K562 (cell line): ENCODE results near the gene IGFALS. TPM values are rescaled to one million over a fixed set of nuclear protein-coding genes. Genes with fewer than 3 reads are reported as not detected.

Experiments
- ATAC-seq: fragments of 200-7000 bp; cut with Tn5 transposase; 3 replicates; pipeline ENCODE4 v1.9.1; 2020; ENCODE audit warnings: moderate library complexity
- BruUV-seq: library from RNA; stranded (reverse); fragments of 400-500 nt; replicated peaks from 2 replicates; lab custom pipeline; 2021; lab: Mats Ljungman, UMichigan
- CTCF ChIA-PET: fragments of 300-600 bp; formaldehyde crosslinking; extraction: SDS; loops from one replicate; lab custom pipeline; 2021; ENCODE audit warnings: low intra/inter-chr PET ratio; lab: Yijun Ruan, JAX
- POLR2A ChIA-PET: fragments of 300-600, 350-650 bp; sonication (Branson Sonifier 250); formaldehyde crosslinking; extraction: SDS; loops from one replicate; lab custom pipeline; 2021; ENCODE audit warnings: antibody characterized with exemption, inconsistent platforms; lab: Yijun Ruan, JAX
- DNase-seq, 4 experiments: peaks; one replicate each; pipeline versions ENCODE4 v3.0.0 to v3.0.0-alpha.2; 2011 to 2018; ENCODE audit warnings: low spot score in 3 of 4, mixed read lengths in 3 of 4; ENCODE audit errors: extremely low read depth in 1 of 4
- FAIRE-seq: peaks from 2 replicates; lab custom pipeline; 2011; peaks lifted over from hg19 to GRCh38; lab: Jason Lieb, UNC
- H2AFZ ChIP-seq: 2 replicates; pipeline ENCODE4 v1.6.0; 2011; ENCODE audit warnings: low read depth, low read length, control low read depth, inconsistent platforms
- H3K27ac ChIP-seq: fragments of 200-600 bp; 3 replicates; pipeline ENCODE4 v1.8.0; 2011; ENCODE audit warnings: low read depth, mild to moderate bottlenecking, control low read depth, inconsistent platforms, low read length, moderate library complexity, mixed read lengths; ENCODE audit errors: extremely low read depth
- H3K27me3 ChIP-seq, 2 experiments: fragments of 300-600 bp in 1 of 2; 2 replicates in 1 of 2; 3 replicates in 1 of 2; pipeline versions ENCODE4 v1.6.0 to v1.8.0; 2011; ENCODE audit warnings: inconsistent platforms in 2 of 2, low read length in 2 of 2, mild to moderate bottlenecking in 1 of 2, mixed read lengths in 1 of 2, moderate library complexity in 1 of 2; ENCODE audit not compliant: control insufficient read depth in 2 of 2, insufficient read depth in 2 of 2
- H3K36me3 ChIP-seq: fragments of 300-600 bp; 3 replicates; pipeline ENCODE4 v1.8.0; 2011; ENCODE audit warnings: mild to moderate bottlenecking, low read length, inconsistent platforms; ENCODE audit not compliant: control insufficient read depth, insufficient read depth
- H3K4me1 ChIP-seq, 2 experiments: fragments of 200-600 bp in 1 of 2; replicated peaks in 1 of 2; 2 replicates in 1 of 2; 3 replicates in 1 of 2; pipeline versions ENCODE4 v1.5.1 to v1.8.0; 2011; ENCODE audit warnings: inconsistent platforms in 2 of 2, low read length in 2 of 2, mild to moderate bottlenecking in 1 of 2, mixed read lengths in 1 of 2, moderate library complexity in 1 of 2; ENCODE audit not compliant: control insufficient read depth in 2 of 2, insufficient read depth in 2 of 2
- H3K4me2 ChIP-seq: 2 replicates; pipeline ENCODE4 v1.6.1; 2011; ENCODE audit warnings: low read length, control low read depth, inconsistent platforms, mixed read lengths; ENCODE audit not compliant: insufficient read depth
- H3K4me3 ChIP-seq: fragments of 200-600 bp; sonication (generic), shearing (Covaris generic); 2 replicates; pipeline ENCODE4 v1.5.1; 2016; ENCODE audit warnings: control low read depth, inconsistent platforms
- H3K79me2 ChIP-seq: fragments of 200-600 bp; 3 replicates; pipeline ENCODE4 v1.8.0; 2011; ENCODE audit warnings: low read length, inconsistent platforms; ENCODE audit not compliant: control insufficient read depth, insufficient read depth
- H3K9ac ChIP-seq, 2 experiments: 2 replicates each; pipeline versions ENCODE4 v1.6.0 to v1.6.1; 2011; ENCODE audit warnings: low read depth in 2 of 2, low read length in 2 of 2, control low read depth in 1 of 2, inconsistent platforms in 1 of 2, mild to moderate bottlenecking in 1 of 2, mixed read lengths in 1 of 2; ENCODE audit not compliant: insufficient read depth in 1 of 2
- H3K9me1 ChIP-seq: one replicate; pipeline ENCODE4 v1.6.0; 2011; ENCODE audit warnings: inconsistent platforms, mild to moderate bottlenecking, low read length, moderate library complexity; ENCODE audit not compliant: control insufficient read depth, insufficient read depth
- H3K9me3 ChIP-seq: replicated peaks from 2 replicates; pipeline ENCODE4 v1.5.1; 2011; ENCODE audit warnings: low read depth, low read length, inconsistent platforms; ENCODE audit not compliant: control insufficient read depth, insufficient read depth
- H4K20me1 ChIP-seq: replicated peaks from 2 replicates; pipeline ENCODE4 v1.6.1; 2011; ENCODE audit warnings: low read length, inconsistent platforms, mixed read lengths; ENCODE audit not compliant: control insufficient read depth, insufficient read depth
- ATF3 ChIP-seq, 2 experiments: fragments of 450-650 bp in 1 of 2; sonication (generic) in 1 of 2; formaldehyde crosslinking in 1 of 2; IDR thresholded peaks in 1 of 2; conservative IDR thresholded peaks in 1 of 2; 2 replicates each; pipeline versions ENCODE4 v1.6.1 to v1.8.1; 2016 to 2023; ENCODE audit warnings: mild to moderate bottlenecking in 2 of 2, moderate library complexity in 2 of 2, inconsistent platforms in 1 of 2, missing genetic modification reagents in 1 of 2
- BACH1 ChIP-seq: fragments of 200-800 bp; sonication (Bioruptor generic); IDR thresholded peaks from 2 replicates; pipeline ENCODE4 v1.6.1; 2016; ENCODE audit warnings: missing genetic modification characterization, missing compliant biosample characterization
- GTF3C2 ChIP-seq: IDR thresholded peaks from 3 replicates; pipeline ENCODE4 v1.6.1; 2011; ENCODE audit warnings: borderline replicate concordance, mild to moderate bottlenecking, moderate library complexity; ENCODE audit not compliant: insufficient read length; ENCODE audit errors: extremely low read depth
- SREBF1 ChIP-seq: fragments of 150-350 bp; IDR thresholded peaks from 2 replicates; pipeline ENCODE4 v1.6.1; 2014; ENCODE audit warnings: antibody characterized with exemption, low read depth, low read length, borderline replicate concordance
- WGBS: fragments of 100-300 bp; shearing (Covaris generic); methylation state at CpG from one replicate; pipeline ENCODE4 v1.1.6; 2016; ENCODE audit warnings: low coverage, mixed read lengths; ENCODE audit not compliant: insufficient coverage; ENCODE audit errors: missing lambda C conversion rate; 5-methylcytosine and 5-hydroxymethylcytosine counted together
- in situ Hi-C: fragments of 300-500 bp; cut with MboI; formaldehyde crosslinking; loops from 4 replicates; pipeline ENCODE4 v1.15.0; 2018; ENCODE audit warnings: inconsistent platforms, mixed read lengths
- intact Hi-C: fragments of 100-400 bp; cut with micrococcal nuclease; formaldehyde crosslinking; loops from 2 replicates; pipeline ENCODE4 v1.14.2; 2022
- polyA plus RNA-seq, 8 experiments: library from polyadenylated mRNA; depleted of rRNA in 4 of 8; stranded (reverse) in 5 of 8; unstranded in 3 of 8; fragments of >200 nt; fragmentation: Nextera tagmentation in 2 of 8; fragmentation: Illumina TruSeq in 1 of 8; extraction: Ambion mirVana in 2 of 8; extraction: Trizol in 1 of 8; gene quantifications; 2 replicates each; pipeline versions ENCODE4 v1.2.1 to v1.2.3, GENCODE V29; 2011 to 2014; ENCODE audit warnings: inconsistent platforms in 1 of 8, missing spikeins in 1 of 8
- total RNA-seq, 7 experiments: library from RNA; depleted of rRNA in 6 of 7; stranded (reverse); fragments of >200 nt in 6 of 7; fragmentation: Illumina TruSeq in 2 of 7; extraction: Trizol in 2 of 7; gene quantifications; 2 replicates each; pipeline versions ENCODE4 v1.2.1 to v1.2.3, GENCODE V29; 2011 to 2021; ENCODE audit warnings: low replicate concordance in 1 of 7

Gene IGFALS
- total and polyA plus RNA-seq, 9 of the 15 experiments (the other 6 are each of a cell fraction or from before 2014, with no cell fraction given) = not detected

GRCh38 chr16:1791256-1791942, 2.1 kb downstream of the IGFALS start:
- H3K27ac ChIP-seq = no peak overlapping the region
- ChIA-PET CTCF (no interaction called here), POLR2A (interaction anchor here (1.3 to 1.6 kb wide), 2 partner anchors 8 to 10 kb away, joined by 7 to 8 read pairs; partner anchors contain the start of genes NUBP2 and SPSB3)
- in situ Hi-C loops (no loop called here), intact Hi-C loops (no loop called here)
- BruUV-seq = no TSS peak
- H3K79me2 ChIP-seq = peaks cover 9% of the 10 kb centered on the region; the same call in 1 of the 3 replicates
- H3K4me1 ChIP-seq = peaks cover 0 to 69% of the 10 kb centered on the region in 2 experiments; a peak in 2 of 5 replicates
- H3K9me1 ChIP-seq = no peaks in the 10 kb centered on the region
- no peak overlapping the region for H2AFZ ChIP-seq
- no peak for FAIRE-seq
- no peak for DNase-seq
- H3K4me3 ChIP-seq = no peak overlapping the region
- H4K20me1 ChIP-seq = no peaks in the 10 kb centered on the region
- H3K9ac ChIP-seq = no peak overlapping the region
- no peak for ATAC-seq
- H3K36me3 ChIP-seq = peaks cover 38% of the 10 kb centered on the region; the same call in 1 of the 3 replicates
- no peaks in the 10 kb centered on the region for H3K9me3 ChIP-seq
- no peak overlapping the region for H3K4me2 ChIP-seq
- TF ChIP-seq GTF3C2 (no peak), SREBF1 (no peak), ATF3 (IDR thresholded peaks at IDR 0.05) (no peak), ATF3 (CRISPR knock-in tag; conservative IDR thresholded peaks at IDR 0.05) (no peak), BACH1 (tag) (no peak)
- 93% methylated on average over 37 of the region's 53 CpGs for whole genome bisulfite sequencing
- no peaks in the 10 kb centered on the region for H3K27me3 ChIP-seq
